H1 (cell line): ENCODE data around the gene TEAD1. TPM values are rescaled to one million over a fixed set of nuclear protein-coding genes. Genes with fewer than 3 reads are reported as not detected.

Experiments used
- CTCF ChIA-PET: fragments of 300-600 bp; sonication (Branson Sonifier 250); formaldehyde crosslinking; loops from one replicate; lab custom pipeline; 2021; ENCODE audit not compliant: partially characterized antibody; lab: Charles Lee
- POLR2A ChIA-PET: fragments of 300-600 bp; sonication (Branson Sonifier 250); formaldehyde crosslinking; loops from one replicate; lab custom pipeline; 2021; ENCODE audit warnings: inconsistent platforms; ENCODE audit not compliant: partially characterized antibody; lab: Charles Lee
- DNase-seq, 2 experiments: peaks; one replicate each; pipeline versions ENCODE4 v3.0.0 to v3.0.0-alpha.2; 2010 to 2022; ENCODE audit warnings: low spot score in 2 of 2, low read depth in 1 of 2, mixed read lengths in 1 of 2
- FAIRE-seq: peaks from 2 replicates; lab custom pipeline; 2011; peaks lifted over from hg19 to GRCh38; lab: Jason Lieb, UNC
- H2AFZ ChIP-seq: 2 replicates; pipeline ENCODE4 v1.8.1; 2012; ENCODE audit warnings: low read length, inconsistent platforms
- H2AK5ac ChIP-seq: 2 replicates; pipeline ENCODE4 v1.6.1; 2013; ENCODE audit warnings: low read depth, low read length
- H2BK120ac ChIP-seq: replicated peaks from 2 replicates; pipeline ENCODE3; 2013; ENCODE audit warnings: low read depth, low read length, inconsistent platforms
- H2BK12ac ChIP-seq: 2 replicates; pipeline ENCODE4 v1.6.1; 2013; ENCODE audit warnings: low read depth, low read length
- H2BK15ac ChIP-seq: 2 replicates; pipeline ENCODE4 v1.6.1; 2013; ENCODE audit warnings: low read length
- H2BK20ac ChIP-seq: 2 replicates; pipeline ENCODE4 v1.6.1; 2013; ENCODE audit warnings: low read length
- H2BK5ac ChIP-seq: 2 replicates; pipeline ENCODE4 v1.6.1; 2013; ENCODE audit warnings: low read depth, low read length
- H3K14ac ChIP-seq: 2 replicates; pipeline ENCODE4 v1.6.1; 2013; ENCODE audit warnings: inconsistent platforms; ENCODE audit not compliant: insufficient read length
- H3K18ac ChIP-seq: 2 replicates; pipeline ENCODE4 v1.6.1; 2013; ENCODE audit warnings: low read length; ENCODE audit errors: extremely low read depth
- H3K23ac ChIP-seq: 2 replicates; pipeline ENCODE4 v1.6.1; 2013; ENCODE audit warnings: inconsistent platforms; ENCODE audit not compliant: insufficient read length
- H3K23me2 ChIP-seq: 2 replicates; pipeline ENCODE4 v1.6.1; 2013; ENCODE audit warnings: low read depth, low read length
- H3K27ac ChIP-seq: 2 replicates; pipeline ENCODE4 v1.6.1; 2011; ENCODE audit warnings: low read depth, low read length, inconsistent platforms
- H3K27me3 ChIP-seq, 4 experiments: replicated peaks in 1 of 4; 1 replicate in 1 of 4; 2 replicates in 3 of 4; pipeline versions ENCODE4 v1.6.1 to v1.8.1; 2011 to 2013; ENCODE audit warnings: low read length in 3 of 4, mild to moderate bottlenecking in 3 of 4, inconsistent platforms in 2 of 4, mixed read lengths in 2 of 4, moderate library complexity in 1 of 4; ENCODE audit not compliant: control insufficient read depth in 3 of 4, insufficient read depth in 3 of 4; ENCODE audit errors: extremely low read depth in 1 of 4
- H3K36me3 ChIP-seq, 4 experiments: 2 replicates each; pipeline versions ENCODE4 v1.6.1 to v1.8.1; 2011 to 2013; ENCODE audit warnings: mild to moderate bottlenecking in 4 of 4, low read length in 3 of 4, moderate library complexity in 2 of 4, control low read depth in 1 of 4, inconsistent platforms in 1 of 4; ENCODE audit not compliant: insufficient read depth in 4 of 4, control insufficient read depth in 2 of 4
- H3K4ac ChIP-seq: replicated peaks from 2 replicates; pipeline ENCODE3; 2013; ENCODE audit warnings: low read length, low read depth, mixed read lengths, inconsistent platforms; ENCODE audit not compliant: insufficient read length
- H3K4me1 ChIP-seq, 4 experiments: replicated peaks in 1 of 4; 1 replicate in 1 of 4; 2 replicates in 3 of 4; pipeline versions ENCODE4 v1.6.1 to v1.8.1; 2011 to 2013; ENCODE audit warnings: low read length in 3 of 4, inconsistent platforms in 2 of 4, mixed read lengths in 1 of 4; ENCODE audit not compliant: insufficient read depth in 4 of 4, control insufficient read depth in 3 of 4
- H3K4me2 ChIP-seq, 2 experiments: 2 replicates each; pipeline versions ENCODE4 v1.6.1 to v1.8.1; 2011 to 2013; ENCODE audit warnings: low read depth in 2 of 2, low read length in 2 of 2, control low read depth in 1 of 2, inconsistent platforms in 1 of 2, mild to moderate bottlenecking in 1 of 2; ENCODE audit not compliant: insufficient read depth in 1 of 2
- H3K4me3 ChIP-seq, 4 experiments: fragments of 200-600, 300-600 bp in 1 of 4; sonication (generic), shearing (Covaris generic), sonication (Bioruptor Twin) in 1 of 4; 2 replicates each; pipeline versions ENCODE4 v1.5.1 to v1.8.1; 2011 to 2016; ENCODE audit warnings: low read length in 4 of 4, low read depth in 3 of 4, control low read depth in 2 of 4, inconsistent platforms in 2 of 4, mild to moderate bottlenecking in 2 of 4, mixed read lengths in 1 of 4, moderate library complexity in 1 of 4; ENCODE audit not compliant: insufficient read depth in 2 of 4; ENCODE audit errors: extremely low read depth in 1 of 4
- H3K56ac ChIP-seq: replicated peaks from 2 replicates; pipeline ENCODE3; 2013; ENCODE audit warnings: low read depth, mild to moderate bottlenecking, mixed read lengths, low read length, inconsistent platforms; ENCODE audit not compliant: insufficient read length
- H3K79me1 ChIP-seq: 2 replicates; pipeline ENCODE4 v1.6.1; 2013; ENCODE audit warnings: low read depth, low read length, control low read depth
- H3K79me2 ChIP-seq, 2 experiments: 2 replicates each; pipeline versions ENCODE4 v1.6.1 to v1.8.1; 2012 to 2013; ENCODE audit warnings: low read length in 2 of 2, mild to moderate bottlenecking in 2 of 2, inconsistent platforms in 1 of 2; ENCODE audit not compliant: insufficient read depth in 2 of 2, control insufficient read depth in 1 of 2
- H3K9ac ChIP-seq, 4 experiments: replicated peaks in 1 of 4; 1 replicate in 1 of 4; 2 replicates in 3 of 4; pipeline versions ENCODE4 v1.6.1 to v1.8.1; 2011 to 2013; ENCODE audit warnings: low read depth in 3 of 4, low read length in 3 of 4, control low read depth in 2 of 4, mild to moderate bottlenecking in 2 of 4, moderate library complexity in 2 of 4, inconsistent platforms in 1 of 4; ENCODE audit errors: extremely low read depth in 1 of 4
- H3K9me3 ChIP-seq, 2 experiments: 2 replicates each; pipeline versions ENCODE4 v1.6.1 to v1.8.1; 2012 to 2013; ENCODE audit warnings: mild to moderate bottlenecking in 2 of 2, moderate library complexity in 2 of 2, control low read depth in 1 of 2, inconsistent platforms in 1 of 2, low read depth in 1 of 2, low read length in 1 of 2, mixed read lengths in 1 of 2; ENCODE audit not compliant: insufficient read depth in 2 of 2
- H4K20me1 ChIP-seq, 2 experiments: replicated peaks in 1 of 2; 2 replicates each; pipeline versions ENCODE3 to v1.8.1; 2011 to 2013; ENCODE audit warnings: inconsistent platforms in 2 of 2, low read length in 2 of 2, mild to moderate bottlenecking in 1 of 2; ENCODE audit not compliant: insufficient read depth in 2 of 2, control insufficient read depth in 1 of 2
- H4K5ac ChIP-seq: 2 replicates; pipeline ENCODE4 v1.6.1; 2013; ENCODE audit warnings: low read length, low read depth, mixed read lengths, inconsistent platforms; ENCODE audit not compliant: insufficient read length
- H4K8ac ChIP-seq: 2 replicates; pipeline ENCODE4 v1.8.0; 2013; ENCODE audit warnings: mild to moderate bottlenecking, moderate library complexity, low read length, inconsistent platforms; ENCODE audit not compliant: insufficient read depth; ENCODE audit errors: extremely low read depth
- H4K91ac ChIP-seq: replicated peaks from 2 replicates; pipeline ENCODE3; 2013; ENCODE audit warnings: low read length, mixed read lengths, inconsistent platforms; ENCODE audit not compliant: insufficient read length
- CBX5 ChIP-seq: fragments of 300-800, 300-1000 bp; sonication (generic); IDR thresholded peaks from 2 replicates; pipeline ENCODE4 v1.7.1; 2016; ENCODE audit warnings: antibody characterized with exemption, low read length, low read depth
- CHD2 ChIP-seq: IDR thresholded peaks from 2 replicates; pipeline ENCODE4 v1.6.1; 2012; ENCODE audit warnings: low read length, improper control_type of control experiment
- CTBP2 ChIP-seq: IDR thresholded peaks from 2 replicates; pipeline ENCODE4 v1.7.0; 2011; ENCODE audit warnings: borderline replicate concordance, mild to moderate bottlenecking, moderate library complexity, mixed read lengths, low read length; ENCODE audit not compliant: insufficient read depth, insufficient read length
- JUND ChIP-seq: IDR thresholded peaks from 2 replicates; pipeline ENCODE4 v1.6.1; 2011; ENCODE audit warnings: mild to moderate bottlenecking, improper control_type of control experiment, low read length
- KDM1A ChIP-seq: fragments of 200-600, 300-600 bp; sonication (generic); IDR thresholded peaks from 2 replicates; pipeline ENCODE4 v1.7.1; 2016; ENCODE audit warnings: mild to moderate bottlenecking, low read length, borderline replicate concordance
- KDM4A ChIP-seq: IDR thresholded peaks from one replicate; pipeline ENCODE4 v1.7.1; 2012; ENCODE audit warnings: low read depth, mild to moderate bottlenecking, moderate library complexity, low read length, inconsistent platforms; ENCODE audit not compliant: severe bottlenecking
- POU5F1 ChIP-seq: IDR thresholded peaks from 2 replicates; pipeline ENCODE4 v1.6.1; 2011; ENCODE audit warnings: low read depth, mild to moderate bottlenecking, low read length, moderate library complexity
- RNF2 ChIP-seq: fragments of 200-900, 300-1000 bp; sonication (generic); IDR thresholded peaks from 2 replicates; pipeline ENCODE4 v1.7.1; 2016; ENCODE audit warnings: borderline replicate concordance, low read depth, mild to moderate bottlenecking, antibody characterized with exemption, low read length; ENCODE audit not compliant: poor library complexity, severe bottlenecking; ENCODE audit errors: missing control alignments
- RXRA ChIP-seq: IDR thresholded peaks from 2 replicates; pipeline ENCODE4 v1.6.1; 2011; ENCODE audit warnings: low read depth, mild to moderate bottlenecking, low read length, moderate library complexity; ENCODE audit not compliant: insufficient read depth
- SIN3A ChIP-seq, 2 experiments: IDR thresholded peaks in 1 of 2; conservative IDR thresholded peaks in 1 of 2; 2 replicates each; pipeline ENCODE4 v1.6.1; 2011 to 2012; ENCODE audit warnings: low read length in 2 of 2, improper control_type of control experiment in 1 of 2, low read depth in 1 of 2, mild to moderate bottlenecking in 1 of 2
- TEAD4 ChIP-seq: IDR thresholded peaks from 2 replicates; pipeline ENCODE4 v1.6.1; 2012; ENCODE audit warnings: low read depth, low read length, inconsistent platforms, mixed read lengths
- WGBS, 2 experiments: shearing (Covaris generic) in 1 of 2; methylation state at CpG; one replicate each; pipeline versions ENCODE4 v1.1.6 to v1.1.7; 2013 to 2015; ENCODE audit warnings: low lambda C conversion rate in 2 of 2, mixed read lengths in 2 of 2, inconsistent platforms in 1 of 2, low coverage in 1 of 2, missing lambda C conversion rate in 1 of 2; ENCODE audit not compliant: insufficient replicate concordance in 2 of 2, insufficient coverage in 1 of 2, insufficient read length in 1 of 2; ENCODE audit errors: extremely low coverage in 1 of 2, missing lambda C conversion rate in 1 of 2; 5-methylcytosine and 5-hydroxymethylcytosine counted together
- polyA plus RNA-seq, 7 experiments: library from polyadenylated mRNA; depleted of rRNA in 3 of 7; stranded (reverse) in 5 of 7; unstranded in 2 of 7; fragments of >200 nt in 5 of 7; fragments of 200-250 nt in 2 of 7; gene quantifications; 1 replicate in 5 of 7; 2 replicates in 1 of 7; 4 replicates in 1 of 7; pipeline versions ENCODE4 v1.2.1 to v1.2.3, GENCODE V29; 2011 to 2013; ENCODE audit warnings: missing spikeins in 2 of 7, mixed read lengths in 2 of 7
- total RNA-seq: library from RNA; stranded (reverse); fragmentation: NEBNext Ultra II Directional; extraction: Animal tissue kit (Norgen Biotek cat#: 25700); gene quantifications from 2 replicates; pipeline ENCODE4 v1.2.1, GENCODE V29; 2021

The TEAD1 gene
- total and polyA plus RNA-seq, 2 of the 8 experiments (the other 6 are each of a cell fraction or from before 2014, with no cell fraction given) = 15.6 to 67.4 TPM

- H3K79me1 ChIP-seq = no peaks in the 10 kb centered on the region; the same call in none of the 2 replicates
- ChIA-PET CTCF (interaction anchor here (0.9 to 1.4 kb wide), 4 partner anchors 47 to 121 kb away, joined by 3 to 4 read pairs (median 3); no protein-coding TSS in a partner anchor), POLR2A (interaction anchor here (0.9 to 2.2 kb wide), 4 partner anchors 11 to 64 kb away, joined by 3 to 10 read pairs (median 4); no protein-coding TSS in a partner anchor)
- peaks cover 0 to 2% of the 10 kb centered on the region in 2 experiments for H4K20me1 ChIP-seq
- H3K14ac ChIP-seq = no peak overlapping the region
- H3K27ac ChIP-seq = no peak overlapping the region
- peaks cover 0 to 5% (median 0%) of the 10 kb centered on the region in 4 experiments; a peak in 3 of 8 replicates for H3K36me3 ChIP-seq
- no peak overlapping the region for H3K18ac ChIP-seq
- FAIRE-seq (no peak), DNase-seq (no peak)
- no peak overlapping the region for H2BK15ac ChIP-seq
- no peaks in the 10 kb centered on the region for H3K23me2 ChIP-seq
- H3K4me1 ChIP-seq = peaks cover 12 to 39% (median 26%) of the 10 kb centered on the region in 4 experiments
- no peak overlapping the region; the same call in 1 of the 2 replicates for H2AK5ac ChIP-seq
- no peak overlapping the region for H3K56ac ChIP-seq
- H4K8ac ChIP-seq = no peak overlapping the region
- no peak overlapping the region for H2AFZ ChIP-seq
- WGBS, 2 experiments = 27% methylated on average over 8 of the region's 8 CpGs; no CpG with 5 or more reads in 1 of the 2 experiments
- H3K79me2 ChIP-seq = peaks cover 0 to 87% of the 10 kb centered on the region in 2 experiments; a peak in 3 of 4 replicates
- no peak overlapping the region for H3K4ac ChIP-seq
- no peak overlapping the region for H2BK20ac ChIP-seq
- no peak overlapping the region for H3K9ac ChIP-seq
- H4K91ac ChIP-seq = no peak overlapping the region
- H3K27me3 ChIP-seq = no peaks in the 10 kb centered on the region
- H4K5ac ChIP-seq = no peak overlapping the region
- no peaks in the 10 kb centered on the region for H3K9me3 ChIP-seq
- H3K23ac ChIP-seq = no peak overlapping the region
- peak overlapping the region; percentile 21 to 59 for H3K4me2 ChIP-seq
- H2BK12ac ChIP-seq = no peak overlapping the region; the same call in 1 of the 2 replicates
- 0 out of 8 replicates have a peak overlapping the region, but pooled peaks of 1 of the 4 experiments have one; percentile 7 for H3K4me3 ChIP-seq
- no peak overlapping the region for H2BK5ac ChIP-seq
- no peak overlapping the region for H2BK120ac ChIP-seq
- TF ChIP-seq SIN3A (conservative IDR thresholded peaks at IDR 0.05 in 1 of 2, IDR thresholded peaks at IDR 0.05 in 1 of 2; ENCODE audit: low read depth in 1 of 2, low read length in 2 of 2) (no peak), CBX5 (no peak), KDM4A (no peak), TEAD4 (no peak), JUND (no peak), RXRA (no peak), KDM1A (no peak), CHD2 (no peak), RNF2 (no peak), POU5F1 (no peak), CTBP2 (no peak)
These were observed 125.9 kb downstream of the TEAD1 start for GRCh38 chr11:12800032-12800671.
